HG03565 (cell line): ENCODE results near the gene CSPG4.
"Not testable (repeated sequence)": the region's sequence is repeated elsewhere in the genome, so short reads cannot be mapped to it uniquely, and the experiment has no call there.

Experiments
- ATAC-seq: cut with Tn5 transposase; IDR thresholded peaks from one replicate; pipeline ENCODE4 v1.9.1; 2021; ENCODE audit warnings: mild to moderate bottlenecking, moderate library complexity; ENCODE audit not compliant: unreplicated experiment

CSPG4 gene

DNA sequence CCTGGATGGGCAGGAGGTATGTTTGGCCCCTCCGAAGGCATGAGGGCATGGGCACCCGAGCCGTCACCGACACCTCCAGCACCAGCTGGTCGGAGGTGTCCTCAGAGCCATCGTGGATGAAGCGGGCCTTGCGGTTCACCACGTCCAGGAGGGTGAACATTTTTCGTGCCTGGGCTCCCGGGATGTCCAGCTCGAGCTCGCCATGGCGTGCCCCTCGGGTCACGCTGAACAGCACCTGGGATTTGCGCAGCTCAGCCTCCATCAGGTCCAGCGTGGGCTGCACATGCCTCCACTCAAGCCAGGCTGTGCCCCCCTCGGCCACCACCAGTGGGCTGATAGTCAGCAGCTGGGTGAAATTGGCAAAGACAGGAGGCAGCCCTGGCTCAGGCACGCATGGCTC is 23.2 kb downstream of the CSPG4 start:
- not testable (repeated sequence) for ATAC-seq

DNA sequence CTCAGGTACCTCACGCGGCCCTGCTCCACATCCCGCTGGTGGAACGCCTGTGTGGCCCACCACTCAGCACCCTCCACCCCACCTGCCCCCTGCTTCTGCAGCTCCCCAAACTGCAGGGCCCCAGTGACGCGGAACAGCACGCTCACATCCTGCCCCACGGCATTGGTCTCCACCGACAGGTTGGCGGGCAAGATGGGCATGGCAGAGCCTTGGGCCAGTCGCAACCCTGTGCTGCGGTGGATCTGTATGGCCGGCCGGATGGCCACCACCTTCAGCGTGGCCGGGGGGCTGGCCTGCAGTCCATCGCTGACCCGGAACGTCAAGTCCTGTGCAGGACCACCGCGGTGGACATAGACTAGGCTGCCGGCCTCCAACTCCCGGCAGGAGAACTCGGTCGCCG is 23.8 kb downstream of the CSPG4 start:
- ATAC-seq, result no peak

DNA sequence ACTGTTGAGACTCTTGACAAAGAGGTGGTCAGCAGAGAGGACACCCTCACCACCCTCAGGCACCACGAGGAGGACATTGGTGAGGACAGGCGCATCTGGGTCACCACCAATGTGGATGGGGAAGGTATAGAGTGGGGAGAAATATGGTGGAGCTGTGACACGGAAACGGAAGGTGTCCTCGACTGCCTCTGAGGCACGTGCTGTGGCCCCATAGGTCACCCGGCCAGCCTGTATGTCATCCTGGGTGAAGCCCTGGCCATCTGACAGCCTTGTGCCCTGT is 24.4 kb downstream of the CSPG4 start:
- no peak for ATAC-seq

DNA sequence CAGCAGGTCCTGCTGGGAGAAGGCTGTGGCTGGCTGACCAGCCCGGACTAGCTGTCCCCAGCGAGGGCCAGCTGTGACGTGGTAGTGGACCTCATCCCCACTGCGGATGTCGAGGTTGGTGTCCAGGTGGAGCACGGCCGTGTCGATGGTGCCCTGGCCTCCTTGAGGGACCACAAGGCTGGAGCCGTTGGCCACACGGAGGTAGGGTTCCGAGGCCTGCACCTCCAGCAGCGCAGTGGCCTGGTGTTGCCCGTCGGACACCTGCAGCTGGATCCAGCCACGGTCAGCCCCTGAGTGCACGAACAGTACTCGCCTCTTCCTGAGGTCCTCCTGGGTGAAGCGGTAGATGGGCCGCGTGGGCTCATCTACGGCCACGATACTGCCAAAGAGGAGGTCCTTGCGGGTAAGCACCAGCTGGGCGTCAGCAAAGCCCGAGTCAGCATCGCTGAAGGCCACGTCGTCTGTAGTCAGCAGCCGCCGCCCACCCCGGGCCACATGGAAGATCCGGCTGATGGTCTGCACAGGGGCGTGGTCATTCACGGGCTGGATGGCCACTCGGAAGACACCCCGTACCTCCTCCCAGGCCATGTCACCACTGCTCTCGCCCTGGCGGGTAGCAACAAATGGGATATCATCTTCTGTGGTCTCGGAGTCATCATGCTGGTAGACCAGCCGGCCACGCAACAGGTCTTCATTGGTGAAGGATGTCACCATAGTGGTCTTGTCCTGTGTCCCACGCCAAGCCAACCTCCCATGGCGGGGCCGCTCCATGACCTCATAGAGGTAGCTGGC is 25.0 kb downstream of the CSPG4 start:
- ATAC-seq, result no peak

DNA sequence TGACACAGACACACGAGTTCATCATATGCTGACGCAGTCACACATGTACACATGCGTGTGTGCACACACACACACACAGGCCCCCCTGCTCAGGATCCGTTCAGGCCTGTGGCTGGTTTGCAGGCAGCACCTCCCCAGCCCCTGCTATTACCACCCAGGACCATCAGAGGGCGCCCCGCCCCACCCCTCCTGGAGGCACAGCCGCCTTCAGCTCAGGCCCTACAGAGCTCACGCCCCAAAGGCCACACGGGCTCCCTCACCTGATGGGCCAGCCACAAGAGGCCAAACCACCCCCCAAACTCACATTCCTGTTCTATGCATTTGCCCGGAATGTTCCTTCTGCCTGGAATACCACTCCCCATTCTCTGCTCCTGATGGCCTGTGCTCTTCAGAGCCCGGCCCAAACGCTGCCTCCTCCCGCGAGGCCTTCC is 26.4 kb downstream of the CSPG4 start:
- not testable (repeated sequence) for ATAC-seq

- no peak for ATAC-seq
These were observed 27.5 kb downstream of the CSPG4 start for GRCh38 chr15:75685195-75685594.

DNA sequence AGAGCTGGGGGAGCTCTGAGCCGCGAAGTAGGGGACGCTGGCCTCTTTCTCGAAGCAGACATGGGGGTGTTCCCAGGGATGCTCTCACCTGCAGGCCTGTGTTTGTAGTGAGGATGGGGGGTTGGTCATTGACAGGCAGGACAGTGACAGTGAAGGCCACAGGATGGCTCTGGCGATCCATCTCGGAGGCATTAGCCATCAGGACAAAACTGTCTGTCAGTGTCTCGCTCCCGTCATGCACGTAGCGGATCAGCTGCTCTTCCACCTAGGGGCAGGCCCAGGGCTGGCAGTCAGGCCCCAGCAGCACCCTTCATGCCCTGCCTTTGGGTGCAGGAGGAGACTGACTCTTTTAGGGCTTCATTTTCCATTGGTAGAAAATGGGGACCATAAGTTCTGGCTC is 28.0 kb downstream of the CSPG4 start:
- ATAC-seq, result no peak

- ATAC-seq, result not testable (repeated sequence)
These were observed 28.9 kb downstream of the CSPG4 start for GRCh38 chr15:75683646-75684312.

DNA sequence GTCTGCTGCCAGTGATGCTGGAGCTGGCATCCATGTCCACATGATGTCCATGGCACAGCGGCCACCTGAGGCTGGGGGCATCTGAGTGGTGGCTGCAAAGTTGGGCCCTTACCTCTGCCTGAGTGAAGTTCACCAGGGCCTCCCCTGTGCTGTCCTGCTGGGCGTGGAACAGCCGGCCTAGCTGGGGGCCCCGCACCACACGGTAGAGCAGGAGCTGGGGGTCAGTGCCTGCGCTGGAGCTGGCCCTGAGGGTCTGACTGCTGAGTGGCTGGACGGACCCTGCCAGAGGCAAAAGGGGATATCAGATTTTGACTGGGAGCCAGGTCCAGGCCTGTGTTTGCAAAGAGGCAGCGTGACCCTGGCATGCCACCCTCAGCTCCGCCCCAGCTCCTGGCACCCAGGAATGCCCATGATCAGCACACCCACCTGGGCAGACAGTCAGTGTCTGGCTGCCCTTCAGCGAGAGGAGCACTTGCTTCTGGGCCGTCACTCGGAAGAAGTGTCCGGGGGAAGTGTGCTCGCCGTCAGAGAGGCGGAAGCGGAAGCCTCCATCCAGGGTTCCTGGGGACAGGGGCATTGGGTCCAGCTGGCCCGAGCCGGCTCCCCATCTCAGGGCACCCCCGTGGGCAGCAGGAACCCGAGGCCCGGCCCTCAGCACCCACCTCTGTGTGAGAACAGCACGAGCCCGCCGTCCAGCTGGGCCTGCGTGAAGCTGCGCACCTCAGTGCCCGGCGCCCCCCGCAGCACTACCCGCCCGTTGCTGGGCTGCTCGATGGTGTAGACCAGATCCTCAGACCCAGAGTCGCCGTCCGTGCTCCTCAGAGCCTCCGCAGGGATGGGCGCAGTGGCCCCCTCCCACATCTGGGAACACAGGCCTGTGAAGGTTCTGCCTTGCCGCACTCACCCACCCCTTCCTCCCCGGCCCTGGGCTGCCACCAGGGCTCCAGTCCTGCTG is 30.2 kb downstream of the CSPG4 start:
- ATAC-seq, result no peak

- no peak for ATAC-seq
These were observed 32.5 kb downstream of the CSPG4 start for GRCh38 chr15:75680007-75680789.

DNA sequence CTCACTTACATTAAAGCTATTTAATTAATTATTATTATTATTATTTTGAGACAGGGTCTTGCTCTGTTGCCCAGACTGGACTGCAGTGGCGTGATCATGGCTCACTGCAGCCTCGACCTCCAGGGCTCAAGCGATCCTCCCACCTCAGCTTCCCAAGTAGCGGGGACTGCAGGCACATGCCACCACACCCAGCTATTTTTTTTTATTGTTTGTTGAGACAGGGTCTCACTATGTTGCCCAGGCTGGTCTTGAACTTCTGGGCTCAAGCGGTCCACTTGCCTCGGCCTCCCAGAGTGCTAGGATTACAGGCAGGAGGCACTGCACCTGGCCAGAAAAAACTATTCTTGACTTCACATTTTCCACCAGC is 34.3 kb downstream of the CSPG4 start:
- ATAC-seq, result not testable (repeated sequence)

GRCh38 chr15:75677465-75678323 is 35.0 kb downstream of the CSPG4 start:
- no peak for ATAC-seq

DNA sequence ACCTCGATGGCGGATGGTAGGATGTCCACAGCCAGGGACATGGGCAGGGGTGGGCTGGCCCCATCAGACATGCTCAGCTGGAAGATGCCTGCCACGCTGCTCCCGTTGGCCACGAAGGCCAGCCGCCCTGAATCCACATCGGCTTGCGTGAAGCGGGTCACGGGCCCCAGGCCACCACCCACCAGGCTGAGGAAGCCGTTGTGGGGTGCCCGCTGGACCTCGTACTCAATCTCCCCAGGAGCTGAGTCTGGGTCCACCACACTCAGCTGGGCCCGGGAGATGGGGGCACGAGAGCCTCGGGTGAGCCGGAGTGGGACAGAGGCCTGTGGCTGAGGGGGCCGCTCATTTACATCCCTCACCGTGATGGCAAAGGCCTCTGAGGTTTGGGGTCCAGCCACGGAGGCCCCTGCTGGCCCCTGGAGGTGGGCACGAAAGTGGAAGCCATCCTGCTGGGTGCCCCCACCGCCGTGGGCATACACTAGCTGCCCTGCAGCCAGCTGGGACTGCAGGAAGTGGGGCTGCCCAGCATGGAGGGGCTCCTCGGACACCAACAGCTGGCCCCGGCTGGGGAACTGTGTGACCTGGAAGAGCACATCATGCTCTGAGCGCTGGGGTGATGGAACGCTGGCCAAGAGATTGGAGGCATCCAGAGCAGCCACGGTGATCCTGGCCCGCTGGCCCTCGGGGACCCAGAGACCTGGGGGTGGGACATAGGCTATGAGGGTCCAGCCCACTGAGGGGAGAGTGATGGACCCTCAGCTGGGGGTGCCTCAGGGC is 35.8 kb downstream of the CSPG4 start:
- ATAC-seq, result no peak

DNA sequence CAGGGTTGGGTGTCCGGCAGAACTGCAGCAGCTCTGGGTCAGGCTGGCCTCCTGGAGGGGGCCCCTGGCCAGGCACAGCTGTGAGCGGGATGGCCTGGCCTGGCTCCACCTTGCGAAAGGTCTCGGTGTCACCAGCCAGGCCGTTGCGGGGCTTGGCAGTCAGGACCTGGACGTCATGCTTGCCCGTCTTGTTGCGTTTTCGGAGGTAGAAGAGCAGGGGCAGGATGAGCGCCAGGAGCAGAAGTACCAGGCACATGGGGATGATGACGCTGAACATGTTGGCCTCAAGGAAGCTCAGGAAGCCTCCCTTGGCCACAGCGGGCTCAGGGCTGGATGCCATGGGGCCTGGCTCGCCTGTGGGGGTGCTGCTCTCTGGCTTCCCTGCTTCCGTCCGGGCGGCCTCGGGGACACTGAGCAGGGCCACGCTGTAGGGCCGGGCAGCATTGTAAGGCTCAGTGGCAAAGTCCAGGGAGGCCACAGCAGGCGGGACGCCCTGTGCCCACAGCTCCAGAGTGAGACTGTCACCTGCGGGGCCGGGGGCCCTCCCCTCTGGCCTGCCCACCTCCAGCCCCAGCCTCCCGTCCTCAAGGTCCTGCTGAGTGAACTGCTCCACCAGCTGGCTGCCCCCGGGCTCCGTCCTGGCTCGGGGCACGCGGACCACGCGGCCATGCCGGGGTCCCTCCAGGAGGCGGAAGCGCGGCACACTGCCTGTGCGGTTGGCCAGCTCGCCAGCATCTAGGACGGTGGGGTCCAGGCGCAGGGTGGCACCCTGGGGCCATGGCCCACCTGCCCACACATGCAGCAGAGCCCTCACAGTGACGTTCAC is 36.9 kb downstream of the CSPG4 start:
- ATAC-seq, result no peak

GRCh38 chr15:75674366-75674765 is 38.3 kb downstream of the CSPG4 start:
- no peak for ATAC-seq

GRCh38 chr15:75673426-75674235 is 39.0 kb downstream of the CSPG4 start:
- no peak for ATAC-seq

- ATAC-seq, result no peak
These were observed 39.8 kb downstream of the CSPG4 start for GRCh38 chr15:75672646-75673425.
